ENCODE measurements around the gene CTIF.

GRCh38 chr18:48888773-48889080, 349.9 kb downstream of the CTIF start:
- TF ChIP-seq FOXM1 (IDR thresholded peaks at IDR 0.05; ENCODE audit: borderline replicate concordance, low read depth) = no peak
- no peak for TF ChIP-seq EGR1 (IDR thresholded peaks at IDR 0.05)
- TF ChIP-seq MAX (IDR thresholded peaks at IDR 0.05) = no peak
- TF ChIP-seq CEBPB (IDR thresholded peaks at IDR 0.05) = no peak
- TF ChIP-seq TAF1 (IDR thresholded peaks at IDR 0.05; ENCODE audit: low read depth) = no peak
- no peak for TF ChIP-seq ZBTB7A (IDR thresholded peaks at IDR 0.05; ENCODE audit: low read depth)
- TF ChIP-seq EP300 (IDR thresholded peaks at IDR 0.05; ENCODE audit: borderline replicate concordance) = no peak
- TF ChIP-seq RAD21 (IDR thresholded peaks at IDR 0.05; ENCODE audit: low read depth) = no peak
- no peak for TF ChIP-seq NFIC (IDR thresholded peaks at IDR 0.05)
- TF ChIP-seq TEAD4 (IDR thresholded peaks at IDR 0.05) = no peak
